GM18499 (cell line): ENCODE data around the gene PNN.
"Not testable (repeated sequence)": the region's sequence is repeated elsewhere in the genome, so short reads cannot be mapped to it uniquely, and the experiment has no call there.

Experiments
- ATAC-seq: cut with Tn5 transposase; IDR thresholded peaks from one replicate; pipeline ENCODE4 v1.9.1; 2021; ENCODE audit warnings: moderate number of reproducible peaks; ENCODE audit not compliant: insufficient read depth, unreplicated experiment

Gene PNN

DNA sequence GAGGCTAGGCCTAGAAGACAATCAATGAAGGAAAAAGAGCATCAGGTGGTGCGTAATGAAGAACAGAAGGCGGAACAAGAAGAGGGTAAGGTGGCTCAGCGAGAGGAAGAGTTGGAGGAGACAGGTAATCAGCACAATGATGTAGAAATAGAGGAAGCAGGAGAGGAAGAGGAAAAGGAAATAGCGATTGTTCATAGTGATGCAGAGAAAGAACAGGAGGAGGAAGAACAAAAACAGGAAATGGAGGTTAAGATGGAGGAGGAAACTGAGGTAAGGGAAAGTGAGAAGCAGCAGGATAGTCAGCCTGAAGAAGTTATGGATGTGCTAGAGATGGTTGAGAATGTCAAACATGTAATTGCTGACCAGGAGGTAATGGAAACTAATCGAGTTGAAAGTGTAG is 5.5 kb downstream of the PNN start:
- ATAC-seq, result no peak

- ATAC-seq, result no peak
These were observed 6.1 kb downstream of the PNN start for GRCh38 chr14:39181026-39181692.

DNA sequence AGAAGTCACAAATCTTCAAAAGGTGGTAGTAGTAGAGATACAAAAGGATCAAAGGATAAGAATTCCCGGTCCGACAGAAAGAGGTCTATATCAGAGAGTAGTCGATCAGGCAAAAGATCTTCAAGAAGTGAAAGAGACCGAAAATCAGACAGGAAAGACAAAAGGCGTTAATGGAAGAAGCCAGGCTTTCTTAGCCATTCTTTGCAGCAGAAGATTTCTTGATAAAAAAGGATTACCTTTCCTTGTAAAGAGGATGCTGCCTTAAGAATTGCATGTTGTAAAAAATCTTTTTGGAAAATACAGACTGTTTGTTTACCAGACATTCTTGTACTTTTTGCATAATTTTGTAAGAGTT is 6.6 kb downstream of the PNN start:
- no peak for ATAC-seq

GRCh38 chr14:39182770-39183684 is 8.0 kb downstream of the PNN start:
- no peak for ATAC-seq

DNA sequence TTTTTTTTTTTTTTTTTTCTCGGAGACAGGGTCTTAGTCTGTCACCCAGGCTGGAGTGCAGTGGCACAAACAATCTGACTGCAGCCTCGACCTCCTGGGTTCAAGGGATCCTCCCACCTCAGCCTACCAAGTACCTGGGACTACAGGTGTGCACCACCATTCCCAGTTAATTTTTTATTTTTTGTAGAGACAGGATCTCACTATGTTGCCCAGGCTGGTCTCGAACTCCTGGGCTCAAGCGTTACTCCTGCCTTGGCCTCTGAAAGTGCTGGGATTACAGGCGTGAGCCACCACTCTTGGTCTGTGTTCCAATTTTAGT is 8.6 kb downstream of the PNN start:
- not testable (repeated sequence) for ATAC-seq

DNA sequence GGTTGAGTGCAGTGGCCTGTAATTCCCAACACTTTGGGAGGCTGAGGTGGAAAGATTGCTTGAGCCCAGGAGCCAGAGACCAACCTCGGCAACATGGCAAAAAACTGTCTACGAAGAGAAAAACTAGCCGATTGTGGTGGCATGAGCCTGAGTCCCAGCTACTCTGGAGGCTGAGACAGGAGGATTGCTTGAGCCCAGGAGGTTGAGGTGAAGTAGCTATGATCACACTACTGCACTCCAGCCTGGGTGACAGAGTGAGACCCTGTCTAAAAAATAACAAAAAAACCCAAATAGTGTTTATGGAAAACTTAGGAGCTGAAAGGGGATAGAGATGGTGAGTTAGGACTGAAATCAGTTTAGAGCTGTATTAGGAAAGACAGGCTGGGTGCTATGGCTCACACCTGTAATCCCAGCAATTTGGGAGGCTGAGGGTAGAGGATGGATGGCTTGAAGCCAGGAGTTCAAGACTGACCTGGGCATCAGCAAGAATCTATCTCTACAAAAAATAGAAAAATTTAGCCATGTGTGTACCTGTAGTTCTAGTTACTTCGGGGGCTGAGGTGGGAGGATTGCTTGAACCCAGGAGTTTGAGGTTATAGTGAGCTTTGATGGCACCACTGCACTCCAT is 9.7 kb downstream of the PNN start:
- ATAC-seq, result no peak

GRCh38 chr14:39185256-39186049 is 10.4 kb downstream of the PNN start:
- ATAC-seq, result no peak

DNA sequence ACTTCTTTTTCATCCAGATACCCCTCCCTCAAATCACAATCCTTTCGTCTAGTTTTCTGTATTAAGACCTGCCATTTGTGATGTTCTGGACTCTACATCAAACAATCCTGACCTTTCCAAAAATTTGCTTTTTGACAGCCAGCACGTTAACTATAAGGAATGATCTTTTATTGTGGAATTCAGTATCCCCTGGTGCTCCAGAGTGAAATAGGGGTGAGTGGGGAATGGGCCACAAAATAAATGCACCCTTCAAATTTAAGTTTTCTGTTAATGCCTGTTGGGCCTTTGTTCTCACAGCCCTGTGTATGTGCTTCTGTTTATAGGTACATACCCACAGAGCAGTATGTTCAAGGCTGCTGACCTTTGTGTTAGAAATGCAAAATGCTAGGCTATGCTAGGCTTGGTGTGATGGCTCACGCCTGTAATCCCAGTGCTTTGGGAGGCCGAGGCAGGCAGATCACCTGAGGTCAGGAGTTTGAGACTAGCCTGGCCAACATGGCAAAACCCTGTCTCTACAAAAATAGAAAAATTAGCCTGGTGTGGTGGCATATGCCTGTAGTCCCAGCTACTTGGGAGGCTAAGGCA is 12.0 kb downstream of the PNN start:
- no peak for ATAC-seq

DNA sequence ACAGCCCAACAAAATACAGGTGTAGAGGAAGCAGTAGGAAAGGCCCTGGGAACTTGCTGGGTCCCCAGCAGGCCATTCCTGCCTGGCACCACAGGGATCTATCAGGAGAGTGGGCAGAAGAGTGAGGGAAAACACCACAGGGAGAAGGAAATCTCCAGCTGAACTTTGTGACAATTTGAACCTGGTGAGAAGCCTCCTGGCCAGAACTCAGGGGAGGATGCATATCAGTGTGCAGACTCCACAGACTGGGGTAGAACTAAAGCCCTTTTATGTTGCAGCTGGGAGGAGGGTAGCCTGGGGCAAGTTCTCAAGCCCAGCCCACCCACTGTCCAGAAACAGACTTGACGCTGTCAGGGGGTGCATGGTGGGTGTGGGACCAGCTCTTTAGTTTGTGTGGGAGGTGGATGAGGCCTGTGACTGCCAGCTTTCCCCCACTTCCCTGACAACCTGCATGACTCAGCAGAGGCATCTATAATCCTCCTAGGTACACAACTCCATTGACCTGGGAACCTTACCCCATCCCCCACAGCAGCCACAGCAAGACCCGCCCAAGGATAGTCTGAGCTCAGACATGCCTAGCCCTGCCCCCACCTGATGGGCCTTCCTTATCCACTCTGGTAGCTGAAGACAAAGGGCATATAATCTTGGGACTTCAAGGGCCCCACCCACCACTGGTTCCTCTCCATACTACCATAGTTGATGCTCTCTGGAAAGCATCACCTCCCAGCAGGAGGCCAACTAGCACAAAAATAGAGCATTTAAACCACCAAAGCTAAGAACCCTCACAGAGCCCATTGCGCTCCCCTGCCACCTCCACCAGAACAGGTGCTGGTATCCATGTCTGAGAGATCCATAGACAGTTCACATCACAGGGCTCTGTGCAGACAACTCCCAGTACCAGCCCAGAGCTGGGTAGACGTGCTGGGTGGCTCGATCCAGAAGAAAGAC is 28.9 kb downstream of the PNN start:
- ATAC-seq, result no peak

- not testable (repeated sequence) for ATAC-seq
These were observed 32.4 kb downstream of the PNN start for GRCh38 chr14:39207430-39207829.

DNA sequence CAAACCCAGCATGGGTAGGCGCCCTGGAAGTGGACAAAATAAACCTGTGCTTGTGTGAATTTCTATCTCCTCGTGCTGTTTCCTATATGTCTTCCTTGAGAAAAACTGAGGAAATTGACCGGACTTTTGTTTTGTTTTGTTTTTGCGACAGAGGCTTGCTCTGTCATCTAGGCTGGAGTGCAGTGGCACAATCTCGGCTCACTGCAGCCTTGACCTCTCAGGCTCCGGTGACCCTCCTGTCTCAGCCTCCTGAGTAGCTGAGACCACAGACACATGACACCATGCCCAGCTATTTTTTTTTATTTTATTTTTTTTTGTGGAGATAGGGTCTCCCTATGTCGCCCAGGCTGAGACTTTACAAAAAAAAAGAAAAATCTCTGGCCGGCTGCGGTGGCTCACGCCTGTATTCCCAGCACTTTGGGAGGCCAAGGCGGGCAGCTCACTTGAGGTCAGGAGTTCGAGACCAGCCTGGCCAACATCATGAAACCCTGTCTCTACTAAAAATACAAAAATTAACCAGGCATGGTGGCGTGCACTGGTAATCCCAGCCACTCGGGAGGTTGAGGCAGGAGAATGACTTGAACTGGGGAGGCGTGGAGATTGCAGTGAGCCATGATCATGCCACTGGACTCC is 36.2 kb downstream of the PNN start:
- ATAC-seq, result no peak

- ATAC-seq, result no peak
These were observed 37.0 kb downstream of the PNN start for GRCh38 chr14:39212034-39212433.

GRCh38 chr14:39212693-39213092 is 37.6 kb downstream of the PNN start:
- no peak for ATAC-seq

- no peak for ATAC-seq
These were observed 42.3 kb downstream of the PNN start for GRCh38 chr14:39217214-39217879.

- ATAC-seq, result no peak
These were observed 43.2 kb downstream of the PNN start for GRCh38 chr14:39218171-39218769.

DNA sequence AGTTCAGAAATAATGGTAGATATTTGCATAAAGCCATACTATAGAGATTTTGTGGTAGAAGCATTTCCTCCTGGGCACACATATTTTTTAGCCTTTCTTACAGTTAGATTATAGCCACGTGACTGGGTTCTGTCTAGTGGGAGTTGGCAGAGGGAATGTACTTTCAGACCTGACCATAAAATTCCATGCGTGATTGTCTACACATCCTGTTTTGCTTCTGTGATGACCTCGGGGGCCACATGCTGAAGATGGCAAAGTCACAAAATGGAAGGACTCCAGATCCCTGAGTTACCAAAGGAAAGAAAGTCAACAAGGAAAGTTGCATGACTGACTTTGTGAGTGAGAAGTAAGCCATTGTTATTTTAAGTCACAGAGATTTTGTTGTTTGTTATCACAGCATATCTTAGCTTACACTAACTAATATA is 44.0 kb downstream of the PNN start:
- ATAC-seq, result no peak

- not testable (repeated sequence) for ATAC-seq
These were observed 45.4 kb downstream of the PNN start for GRCh38 chr14:39220473-39220872.

DNA sequence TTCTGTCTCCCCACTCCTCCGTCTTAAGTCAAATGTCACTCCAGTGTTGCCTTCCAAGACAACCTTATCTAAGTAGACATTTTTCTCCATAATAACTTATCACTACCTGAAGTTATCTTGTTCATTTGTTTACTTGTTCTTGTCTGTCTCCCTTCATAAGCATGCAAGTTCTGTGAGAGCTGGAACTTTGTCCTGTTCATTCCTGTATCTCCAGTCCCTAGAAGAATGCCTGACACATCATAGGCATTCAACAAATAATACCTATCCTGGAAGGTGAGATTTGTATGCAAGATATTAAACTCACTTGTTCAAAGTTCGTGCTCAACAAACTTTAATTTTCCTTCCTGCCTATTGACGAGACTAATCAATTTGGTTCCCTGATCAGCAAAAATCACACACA is 53.0 kb downstream of the PNN start:
- no peak for ATAC-seq
